LNCaP clone FGC (cell line): Measurements from ENCODE around the gene S100A3.

ENCODE experiments used
- DNase-seq: peaks from one replicate; pipeline ENCODE4 v3.0.0-alpha.2; 2011; ENCODE audit warnings: low read depth
- H3K4me3 ChIP-seq: 2 replicates; pipeline ENCODE4 v1.5.1; 2011; ENCODE audit warnings: mild to moderate bottlenecking, low read depth, low read length, control low read depth
- TF ChIP-seq, protein P1 (sequence below): IDR thresholded peaks from 2 replicates; pipeline ENCODE4 v1.5.1; 2012; ENCODE audit warnings: mild to moderate bottlenecking; ENCODE audit not compliant: control insufficient read depth, insufficient read depth; ENCODE audit errors: extremely low read depth

S100A3 gene

GRCh38 chr1:153509729-153510354, 39.2 kb downstream of the S100A3 start:
- no peak overlapping the region for H3K4me3 ChIP-seq
- no peak for DNase-seq
- TF ChIP-seq, protein P1, sequence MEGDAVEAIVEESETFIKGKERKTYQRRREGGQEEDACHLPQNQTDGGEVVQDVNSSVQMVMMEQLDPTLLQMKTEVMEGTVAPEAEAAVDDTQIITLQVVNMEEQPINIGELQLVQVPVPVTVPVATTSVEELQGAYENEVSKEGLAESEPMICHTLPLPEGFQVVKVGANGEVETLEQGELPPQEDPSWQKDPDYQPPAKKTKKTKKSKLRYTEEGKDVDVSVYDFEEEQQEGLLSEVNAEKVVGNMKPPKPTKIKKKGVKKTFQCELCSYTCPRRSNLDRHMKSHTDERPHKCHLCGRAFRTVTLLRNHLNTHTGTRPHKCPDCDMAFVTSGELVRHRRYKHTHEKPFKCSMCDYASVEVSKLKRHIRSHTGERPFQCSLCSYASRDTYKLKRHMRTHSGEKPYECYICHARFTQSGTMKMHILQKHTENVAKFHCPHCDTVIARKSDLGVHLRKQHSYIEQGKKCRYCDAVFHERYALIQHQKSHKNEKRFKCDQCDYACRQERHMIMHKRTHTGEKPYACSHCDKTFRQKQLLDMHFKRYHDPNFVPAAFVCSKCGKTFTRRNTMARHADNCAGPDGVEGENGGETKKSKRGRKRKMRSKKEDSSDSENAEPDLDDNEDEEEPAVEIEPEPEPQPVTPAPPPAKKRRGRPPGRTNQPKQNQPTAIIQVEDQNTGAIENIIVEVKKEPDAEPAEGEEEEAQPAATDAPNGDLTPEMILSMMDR, result peak; percentile 70

DNA sequence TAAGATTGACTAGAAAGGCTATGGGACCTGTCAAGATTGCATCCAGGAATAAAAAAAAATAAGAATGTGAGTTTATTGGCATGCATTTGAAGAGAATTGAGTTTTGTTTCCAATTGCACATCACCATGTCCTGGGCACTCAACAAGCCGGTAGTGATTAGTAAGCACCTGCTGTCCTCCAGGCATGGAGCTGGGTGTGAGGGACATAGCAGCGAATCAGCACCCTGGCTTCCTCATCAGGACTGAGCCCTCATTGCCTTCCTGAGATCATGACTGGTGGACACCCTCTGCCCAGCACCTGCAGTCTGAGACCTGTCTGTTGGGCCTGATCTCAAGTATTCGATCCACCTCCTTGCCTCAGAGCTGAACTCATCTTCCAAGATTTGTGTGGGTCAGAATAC, 40.0 kb downstream of the S100A3 start:
- DNase-seq, result no peak
- TF ChIP-seq, protein P1, result no peak
- no peak overlapping the region for H3K4me3 ChIP-seq

DNA sequence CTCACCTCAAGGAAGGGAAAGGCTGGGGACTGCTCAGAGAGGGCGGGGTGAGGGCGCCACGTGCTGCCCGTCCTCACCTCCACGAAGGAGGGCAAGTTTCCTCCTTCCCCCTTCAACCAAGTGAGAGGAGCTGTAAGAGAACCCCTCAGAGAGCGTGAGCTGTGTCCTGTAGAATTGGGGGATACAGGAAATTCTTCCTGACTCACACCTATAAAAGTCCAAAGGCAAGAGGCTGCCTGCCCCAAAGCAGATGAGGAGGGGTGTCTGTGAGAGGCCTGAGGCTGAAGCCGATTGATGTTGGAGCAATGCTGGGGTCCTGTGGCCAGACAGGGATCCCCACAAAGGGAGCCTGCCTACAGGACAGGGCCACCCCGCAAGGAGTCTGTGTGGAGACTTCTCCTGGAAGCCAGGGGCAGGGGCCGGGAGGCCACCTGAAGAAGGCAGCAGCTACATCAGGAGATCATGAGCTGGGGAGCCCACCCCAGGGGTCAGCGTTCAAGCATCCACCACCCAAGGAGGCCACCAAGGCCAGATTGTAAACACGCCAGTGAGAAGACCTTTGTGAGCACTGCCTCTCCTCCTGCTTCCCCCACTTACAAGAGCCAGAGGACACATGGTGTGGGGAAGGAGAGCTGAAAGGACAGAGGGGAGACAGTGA, 41.0 kb downstream of the S100A3 start:
- DNase-seq, result no peak
- TF ChIP-seq, protein P1, result no peak

DNA sequence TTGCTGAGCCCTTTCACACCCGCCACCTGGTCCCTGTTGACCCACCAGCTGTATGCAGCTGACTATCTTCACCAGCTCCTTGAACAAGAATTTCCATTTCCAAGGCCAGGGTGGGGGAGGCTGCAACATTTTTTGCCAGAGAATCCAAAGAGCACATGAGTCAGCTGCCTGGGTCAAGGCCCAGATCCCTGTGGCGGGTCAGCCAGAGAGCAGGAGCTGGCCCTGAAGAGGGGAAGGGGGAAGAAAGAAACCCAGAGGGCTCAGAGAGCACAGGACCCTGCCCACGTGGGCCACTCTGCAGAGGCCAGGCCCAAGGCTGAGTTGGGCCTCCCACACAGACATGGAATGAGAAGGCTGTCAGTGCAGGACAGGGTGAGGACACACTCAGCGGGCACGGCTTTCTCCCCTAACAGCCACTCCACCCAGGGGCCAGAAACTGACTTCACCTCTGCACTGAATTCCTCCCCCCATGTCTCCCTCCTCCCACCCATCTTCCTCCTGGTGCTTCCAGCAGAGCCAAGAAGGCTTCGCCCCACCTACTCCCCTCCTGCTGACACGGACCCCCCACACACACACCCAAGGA, 42.1 kb downstream of the S100A3 start:
- TF ChIP-seq, protein P1, result no peak
- no peak for DNase-seq
- no peak overlapping the region for H3K4me3 ChIP-seq

More for the DNA sequence above, 41.0 kb downstream of the S100A3 start:
- no peak overlapping the region for H3K4me3 ChIP-seq

GRCh38 chr1:153506386-153506785, 42.7 kb downstream of the S100A3 start:
- no peak overlapping the region for H3K4me3 ChIP-seq
- TF ChIP-seq, protein P1, result no peak
- no peak for DNase-seq

- H3K4me3 ChIP-seq, result no peak overlapping the region
- no peak for DNase-seq
- TF ChIP-seq, protein P1, result no peak
Observed at GRCh38 chr1:153505576-153505975, 43.5 kb downstream of the S100A3 start.
